Stimulated activated naive B cell treated with anti-CD40 and anti-IgM and Interleukin-4, amounts not matched to agents 10 μg/mL and 1 μg/mL and 100 μg/mL, for 72 hours (primary cell): ENCODE data around the gene RAD54L.

Experiments
- ATAC-seq, 2 donors: fragments of 150-1000 bp; cut with Tn5 transposase; replicated peaks; 2 replicates each; pipeline ENCODE4 v1.10.0; 2021; ENCODE audit warnings: moderate library complexity in 1 of 2
- DNase-seq: peaks from one replicate; pipeline ENCODE4 v3.0.0; 2021
- H3K27ac Mint-ChIP-seq: one replicate; pipeline ENCODE4 v1.8.0; 2022; ENCODE audit warnings: mild to moderate bottlenecking, mixed read lengths
- H3K27me3 Mint-ChIP-seq, 2 donors: one replicate each; pipeline ENCODE4 v1.8.0; 2022; ENCODE audit warnings: mixed read lengths in 2 of 2
- H3K36me3 Mint-ChIP-seq, 2 donors: one replicate each; pipeline ENCODE4 v1.8.0; 2022; ENCODE audit warnings: mixed read lengths in 2 of 2, mild to moderate bottlenecking in 1 of 2
- H3K4me1 Mint-ChIP-seq, 2 donors: one replicate each; pipeline ENCODE4 v1.8.0; 2022; ENCODE audit warnings: mixed read lengths in 2 of 2, mild to moderate bottlenecking in 1 of 2
- H3K4me3 Mint-ChIP-seq, 2 donors: one replicate each; pipeline ENCODE4 v1.8.0; 2022; ENCODE audit warnings: mild to moderate bottlenecking in 2 of 2, mixed read lengths in 2 of 2, moderate library complexity in 1 of 2
- H3K9me3 Mint-ChIP-seq, 2 donors: one replicate each; pipeline ENCODE4 v1.8.0; 2022; ENCODE audit warnings: mixed read lengths in 2 of 2, mild to moderate bottlenecking in 1 of 2

Gene RAD54L

GRCh38 chr1:46248122-46248920, 758 bp downstream of the RAD54L start:
- H3K27me3 Mint-ChIP-seq, result no peaks in the 10 kb centered on the region
- DNase-seq (no peak), ATAC-seq (peak in 1 of 2 donors; percentile 1)
- H3K4me3 Mint-ChIP-seq, result peak overlapping the region; percentile 91 to 93
- H3K9me3 Mint-ChIP-seq, result no peaks in the 10 kb centered on the region
- peaks cover 3 to 18% of the 10 kb centered on the region in 2 donors for H3K36me3 Mint-ChIP-seq
- peak overlapping the region; percentile 91 for H3K27ac Mint-ChIP-seq
- H3K4me1 Mint-ChIP-seq, result peaks cover 15 to 25% of the 10 kb centered on the region in 2 donors

- Mint-ChIP-seq H3K27me3 (no peaks in the 10 kb centered on the region), H3K27ac (no peak overlapping the region), H3K4me3 (no peak overlapping the region), H3K9me3 (no peaks in the 10 kb centered on the region), H3K36me3 (peaks cover 6 to 16% of the 10 kb centered on the region in 2 donors), H3K4me1 (no peaks in the 10 kb centered on the region)
- DNase-seq, result no peak
- ATAC-seq, result no peak
Measured at GRCh38 chr1:46254668-46255067, 7.1 kb downstream of the RAD54L start.

- Mint-ChIP-seq H3K27me3 (no peaks in the 10 kb centered on the region), H3K4me3 (no peak overlapping the region), H3K9me3 (no peaks in the 10 kb centered on the region), H3K27ac (no peak overlapping the region), H3K4me1 (no peaks in the 10 kb centered on the region), H3K36me3 (peaks cover 19 to 31% of the 10 kb centered on the region in 2 donors)
- no peak for ATAC-seq
- no peak for DNase-seq
Measured at GRCh38 chr1:46256523-46256922, 9.0 kb downstream of the RAD54L start.

- DNase-seq, result no peak
- no peaks in the 10 kb centered on the region for H3K4me1 Mint-ChIP-seq
- ATAC-seq, result no peak
- H3K4me3 Mint-ChIP-seq, result no peak overlapping the region
- H3K27ac Mint-ChIP-seq, result no peak overlapping the region
- H3K36me3 Mint-ChIP-seq, result peaks cover 27 to 32% of the 10 kb centered on the region in 2 donors
- H3K27me3 Mint-ChIP-seq, result no peaks in the 10 kb centered on the region
- no peaks in the 10 kb centered on the region for H3K9me3 Mint-ChIP-seq
Measured at GRCh38 chr1:46262508-46262907, 14.9 kb downstream of the RAD54L start.

GRCh38 chr1:46263146-46263545, 15.6 kb downstream of the RAD54L start:
- H3K4me1 Mint-ChIP-seq, result no peaks in the 10 kb centered on the region
- H3K9me3 Mint-ChIP-seq, result no peaks in the 10 kb centered on the region
- no peak for ATAC-seq
- no peak overlapping the region for H3K4me3 Mint-ChIP-seq
- DNase-seq, result no peak
- no peaks in the 10 kb centered on the region for H3K27me3 Mint-ChIP-seq
- no peak overlapping the region for H3K27ac Mint-ChIP-seq
- peaks cover 27 to 31% of the 10 kb centered on the region in 2 donors for H3K36me3 Mint-ChIP-seq

GRCh38 chr1:46268578-46268977, 21.0 kb downstream of the RAD54L start:
- no peak for ATAC-seq
- no peaks in the 10 kb centered on the region for H3K9me3 Mint-ChIP-seq
- peaks cover 28 to 34% of the 10 kb centered on the region in 2 donors for H3K36me3 Mint-ChIP-seq
- no peak for DNase-seq
- no peaks in the 10 kb centered on the region for H3K4me1 Mint-ChIP-seq
- no peak overlapping the region for H3K27ac Mint-ChIP-seq
- no peaks in the 10 kb centered on the region for H3K27me3 Mint-ChIP-seq
- H3K4me3 Mint-ChIP-seq, result no peak overlapping the region

- DNase-seq, result no peak
- peak overlapping the region; percentile 15 for H3K27ac Mint-ChIP-seq
- peak in 1 of 2 donors; percentile 29 for ATAC-seq
- peaks cover 38 to 51% of the 10 kb centered on the region in 2 donors for H3K36me3 Mint-ChIP-seq
- H3K9me3 Mint-ChIP-seq, result peaks cover 0 to 3% of the 10 kb centered on the region in 2 donors
- peaks cover 4 to 12% of the 10 kb centered on the region in 2 donors for H3K4me1 Mint-ChIP-seq
- no peaks in the 10 kb centered on the region for H3K27me3 Mint-ChIP-seq
- no peak overlapping the region for H3K4me3 Mint-ChIP-seq
Measured at GRCh38 chr1:46274225-46275029, 26.9 kb downstream of the RAD54L start.

- H3K9me3 Mint-ChIP-seq, result peaks cover 0 to 3% of the 10 kb centered on the region in 2 donors
- H3K36me3 Mint-ChIP-seq, result peaks cover 36 to 51% of the 10 kb centered on the region in 2 donors
- peak overlapping the region; percentile 15 for H3K27ac Mint-ChIP-seq
Measured at GRCh38 chr1:46275030-46275337, 27.4 kb downstream of the RAD54L start.

GRCh38 chr1:46277658-46278373, 30.3 kb downstream of the RAD54L start:
- DNase-seq, result no peak
- Mint-ChIP-seq H3K4me3 (no peak overlapping the region), H3K9me3 (peaks cover 0 to 3% of the 10 kb centered on the region in 2 donors), H3K27me3 (no peaks in the 10 kb centered on the region), H3K36me3 (peaks cover 43 to 65% of the 10 kb centered on the region in 2 donors), H3K4me1 (peaks cover 4 to 12% of the 10 kb centered on the region in 2 donors), H3K27ac (peak overlapping the region; percentile 34)
- no peak for ATAC-seq

More at GRCh38 chr1:46275030-46275337, 27.4 kb downstream of the RAD54L start:
- ATAC-seq, result no peak
- Mint-ChIP-seq H3K4me3 (peak overlapping the region in 1 of 2 donors; percentile 2), H3K27me3 (no peaks in the 10 kb centered on the region), H3K4me1 (peaks cover 4 to 12% of the 10 kb centered on the region in 2 donors)
- DNase-seq, result no peak

GRCh38 chr1:46278807-46279206, 31.2 kb downstream of the RAD54L start:
- no peak overlapping the region for H3K4me3 Mint-ChIP-seq
- H3K27me3 Mint-ChIP-seq, result no peaks in the 10 kb centered on the region
- H3K27ac Mint-ChIP-seq, result no peak overlapping the region
- H3K36me3 Mint-ChIP-seq, result peaks cover 45 to 65% of the 10 kb centered on the region in 2 donors
- DNase-seq (no peak), ATAC-seq (no peak)
- peaks cover 7 to 21% of the 10 kb centered on the region in 2 donors for H3K4me1 Mint-ChIP-seq
- H3K9me3 Mint-ChIP-seq, result peaks cover 0 to 3% of the 10 kb centered on the region in 2 donors

GRCh38 chr1:46280092-46280491, 32.5 kb downstream of the RAD54L start:
- peaks cover 46 to 64% of the 10 kb centered on the region in 2 donors for H3K36me3 Mint-ChIP-seq

GRCh38 chr1:46281021-46281420, 33.5 kb downstream of the RAD54L start:
- H3K36me3 Mint-ChIP-seq, result peaks cover 44 to 65% of the 10 kb centered on the region in 2 donors
- H3K27me3 Mint-ChIP-seq, result no peaks in the 10 kb centered on the region
- no peaks in the 10 kb centered on the region for H3K9me3 Mint-ChIP-seq
- DNase-seq (no peak), ATAC-seq (no peak)
- H3K27ac Mint-ChIP-seq, result peak overlapping the region; percentile 65
- H3K4me3 Mint-ChIP-seq, result no peak overlapping the region
- peaks cover 4 to 24% of the 10 kb centered on the region in 2 donors for H3K4me1 Mint-ChIP-seq

More at GRCh38 chr1:46280092-46280491, 32.5 kb downstream of the RAD54L start:
- no peak for DNase-seq
- ATAC-seq, result no peak
- Mint-ChIP-seq H3K4me1 (peaks cover 5 to 23% of the 10 kb centered on the region in 2 donors), H3K4me3 (no peak overlapping the region), H3K27me3 (no peaks in the 10 kb centered on the region), H3K9me3 (peaks cover 0 to under 1% of the 10 kb centered on the region in 2 donors), H3K27ac (no peak overlapping the region)

GRCh38 chr1:46284058-46284457, 36.5 kb downstream of the RAD54L start:
- Mint-ChIP-seq H3K27ac (no peak overlapping the region), H3K9me3 (no peaks in the 10 kb centered on the region), H3K4me1 (peaks cover 5 to 24% of the 10 kb centered on the region in 2 donors), H3K36me3 (peaks cover 44 to 59% of the 10 kb centered on the region in 2 donors), H3K4me3 (no peak overlapping the region), H3K27me3 (no peaks in the 10 kb centered on the region)
- ATAC-seq (no peak), DNase-seq (no peak)
